ENCODE measurements around the gene SYNPR. TPM values are rescaled to one million over a fixed set of nuclear protein-coding genes. Genes with fewer than 3 reads are reported as not detected.

SYNPR gene
- total RNA-seq, 4 donors from 2014 or later, result not detected

DNA sequence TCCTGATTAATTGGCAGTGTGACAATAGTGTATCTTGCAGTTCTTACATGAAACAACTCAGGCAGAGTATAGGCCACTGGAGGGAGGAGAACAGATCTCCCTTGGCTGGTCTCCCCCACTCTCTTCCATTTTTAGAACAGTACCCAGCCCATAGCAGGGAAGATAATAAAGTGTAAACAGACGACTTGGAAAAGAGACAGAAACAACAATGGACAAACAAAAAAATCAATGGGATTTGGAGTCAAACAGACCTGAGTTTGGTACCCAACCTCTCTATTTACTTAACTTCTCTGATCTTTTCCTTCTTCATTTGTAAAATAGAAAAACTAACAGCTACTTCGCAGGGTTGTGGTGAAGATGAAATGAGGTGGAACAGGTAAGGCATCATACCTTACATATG lies 315.7 kb downstream of the SYNPR start:
- TF ChIP-seq, protein P1, sequence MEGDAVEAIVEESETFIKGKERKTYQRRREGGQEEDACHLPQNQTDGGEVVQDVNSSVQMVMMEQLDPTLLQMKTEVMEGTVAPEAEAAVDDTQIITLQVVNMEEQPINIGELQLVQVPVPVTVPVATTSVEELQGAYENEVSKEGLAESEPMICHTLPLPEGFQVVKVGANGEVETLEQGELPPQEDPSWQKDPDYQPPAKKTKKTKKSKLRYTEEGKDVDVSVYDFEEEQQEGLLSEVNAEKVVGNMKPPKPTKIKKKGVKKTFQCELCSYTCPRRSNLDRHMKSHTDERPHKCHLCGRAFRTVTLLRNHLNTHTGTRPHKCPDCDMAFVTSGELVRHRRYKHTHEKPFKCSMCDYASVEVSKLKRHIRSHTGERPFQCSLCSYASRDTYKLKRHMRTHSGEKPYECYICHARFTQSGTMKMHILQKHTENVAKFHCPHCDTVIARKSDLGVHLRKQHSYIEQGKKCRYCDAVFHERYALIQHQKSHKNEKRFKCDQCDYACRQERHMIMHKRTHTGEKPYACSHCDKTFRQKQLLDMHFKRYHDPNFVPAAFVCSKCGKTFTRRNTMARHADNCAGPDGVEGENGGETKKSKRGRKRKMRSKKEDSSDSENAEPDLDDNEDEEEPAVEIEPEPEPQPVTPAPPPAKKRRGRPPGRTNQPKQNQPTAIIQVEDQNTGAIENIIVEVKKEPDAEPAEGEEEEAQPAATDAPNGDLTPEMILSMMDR (IDR thresholded peaks at IDR 0.05), result no peak
- no peak for TF ChIP-seq POLR2AphosphoS5 (IDR thresholded peaks at IDR 0.05)
- Histone ChIP-seq H3K27me3 (no peaks in the 10 kb centered on the region), H3K4me1 (no peaks in the 10 kb centered on the region)

GRCh38 chr3:63595221-63595620 lies 317.1 kb downstream of the SYNPR start:
- TF ChIP-seq POLR2AphosphoS5 (IDR thresholded peaks at IDR 0.05) (no peak), EP300 (IDR thresholded peaks at IDR 0.05) (no peak), POLR2A (IDR thresholded peaks at IDR 0.05) (no peak)
- TF ChIP-seq, protein P1 (IDR thresholded peaks at IDR 0.05), result no peak
- Histone ChIP-seq H3K36me3 (no peaks in the 10 kb centered on the region), H3K4me3 (no peak overlapping the region), H3K27me3 (no peaks in the 10 kb centered on the region), H3K4me1 (no peaks in the 10 kb centered on the region), H3K9me3 (no peaks in the 10 kb centered on the region), H3K27ac (no peak overlapping the region)
- DNase-seq (ENCODE audit: low spot score in 2 of 2), result no peak

More for the DNA sequence above, 315.7 kb downstream of the SYNPR start:
- WGBS, result 73% methylated on average over 2 of the region's 2 CpGs
- H3K27ac ChIP-seq, result no peak overlapping the region
- no peaks in the 10 kb centered on the region for H3K36me3 ChIP-seq
- no peak for DNase-seq (ENCODE audit: low spot score in 2 of 2)
- peaks cover 5% of the 10 kb centered on the region for H3K9me3 ChIP-seq
- no peak overlapping the region for H3K4me3 ChIP-seq

DNA sequence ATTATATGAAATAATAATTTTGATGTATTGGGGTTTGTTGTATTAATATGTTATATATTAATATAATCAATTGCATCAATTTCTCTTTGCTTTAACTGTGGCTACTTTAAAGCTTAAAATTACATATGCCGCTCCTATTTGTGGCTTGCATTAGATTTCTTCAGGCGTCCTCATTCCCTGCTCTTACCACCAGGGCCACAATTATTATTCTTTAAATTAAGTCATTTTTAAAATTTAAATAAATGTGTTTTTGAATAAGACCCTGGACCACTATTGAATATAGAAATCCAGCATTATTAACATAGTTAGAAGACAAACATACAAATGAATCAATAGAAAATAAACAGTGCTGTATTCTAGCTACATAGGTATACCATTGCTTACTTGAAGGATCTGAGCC lies 318.9 kb downstream of the SYNPR start:
- no peak for TF ChIP-seq POLR2AphosphoS5 (IDR thresholded peaks at IDR 0.05)
- TF ChIP-seq, protein P1 (IDR thresholded peaks at IDR 0.05), result no peak
- no peak for TF ChIP-seq POLR2A (IDR thresholded peaks at IDR 0.05)
- no peak for TF ChIP-seq EP300 (IDR thresholded peaks at IDR 0.05)
- Histone ChIP-seq H3K27ac (no peak overlapping the region), H3K4me3 (no peak overlapping the region), H3K36me3 (no peaks in the 10 kb centered on the region), H3K4me1 (no peaks in the 10 kb centered on the region), H3K27me3 (no peaks in the 10 kb centered on the region), H3K9me3 (no peaks in the 10 kb centered on the region)
- 72% methylated on average over 2 of the region's 2 CpGs for WGBS
- no peak for DNase-seq (ENCODE audit: low spot score in 2 of 2)

DNA sequence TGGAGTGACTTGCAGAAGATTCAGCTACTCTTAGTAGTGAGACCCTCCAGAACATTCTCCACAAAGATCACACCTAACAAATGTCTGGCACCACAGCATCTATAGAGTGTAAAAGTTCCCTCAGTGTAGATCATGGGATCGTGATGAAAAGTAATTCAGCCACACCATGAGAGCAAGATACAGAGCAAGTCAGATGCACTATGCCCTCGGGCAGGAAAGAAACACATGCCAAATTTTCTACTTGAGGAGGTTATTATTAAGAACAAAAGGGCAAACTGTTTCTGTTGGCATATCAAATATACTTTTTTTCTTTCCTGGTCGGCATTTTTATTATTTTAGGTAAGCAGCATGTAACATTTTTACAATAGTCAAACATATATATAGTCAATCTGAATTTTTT lies 329.6 kb downstream of the SYNPR start:
- no peak overlapping the region for H3K4me3 ChIP-seq
- H3K9me3 ChIP-seq, result no peaks in the 10 kb centered on the region
- H3K4me1 ChIP-seq, result no peaks in the 10 kb centered on the region
- no peak for TF ChIP-seq POLR2AphosphoS5 (IDR thresholded peaks at IDR 0.05)
- TF ChIP-seq EP300 (IDR thresholded peaks at IDR 0.05), result no peak
- TF ChIP-seq, protein P1 (IDR thresholded peaks at IDR 0.05), result no peak
- TF ChIP-seq POLR2A (IDR thresholded peaks at IDR 0.05), result no peak
- no peak for DNase-seq (ENCODE audit: low spot score in 2 of 2)
- no peak overlapping the region for H3K27ac ChIP-seq
- no peaks in the 10 kb centered on the region for H3K36me3 ChIP-seq
- WGBS, result 41% methylated on average over 3 of the region's 3 CpGs
- H3K27me3 ChIP-seq, result no peaks in the 10 kb centered on the region

DNA sequence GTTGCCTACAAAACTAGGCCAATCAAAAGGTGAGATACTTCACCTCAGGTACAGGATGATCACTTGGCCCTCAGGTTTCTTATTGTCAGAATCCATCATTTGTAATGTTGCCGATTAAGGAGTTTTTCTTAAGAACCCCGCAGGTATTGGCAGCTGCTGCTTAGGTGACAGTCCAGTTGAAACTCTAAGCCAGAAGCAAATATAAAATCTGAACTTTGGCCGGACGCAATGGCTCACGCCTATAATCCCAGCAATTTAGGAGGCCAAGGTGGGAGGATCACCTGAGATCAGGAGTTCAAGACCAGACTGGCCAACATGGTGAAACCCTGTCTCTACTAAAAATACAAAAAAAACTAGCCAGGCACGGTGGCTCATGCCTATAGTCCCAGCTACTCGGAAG lies 331.3 kb downstream of the SYNPR start:
- no peak for TF ChIP-seq POLR2A (IDR thresholded peaks at IDR 0.05)
- TF ChIP-seq POLR2AphosphoS5 (IDR thresholded peaks at IDR 0.05), result no peak
- TF ChIP-seq EP300 (IDR thresholded peaks at IDR 0.05), result no peak
- TF ChIP-seq, protein P1 (IDR thresholded peaks at IDR 0.05), result no peak
- H3K36me3 ChIP-seq, result no peaks in the 10 kb centered on the region
- WGBS, result 89% methylated on average over 7 of the region's 7 CpGs
- no peak for DNase-seq (ENCODE audit: low spot score in 2 of 2)
- no peak overlapping the region for H3K4me3 ChIP-seq
- H3K4me1 ChIP-seq, result no peaks in the 10 kb centered on the region
- no peaks in the 10 kb centered on the region for H3K27me3 ChIP-seq
- no peak overlapping the region for H3K27ac ChIP-seq
- no peaks in the 10 kb centered on the region for H3K9me3 ChIP-seq

All from suprapubic skin (tissue), 4 donors.